ENCODE data around the gene CENPM.

GRCh38 chr22:41989246-41989645 lies 42.3 kb upstream of the CENPM start:
- no peak for TF ChIP-seq CTCF (IDR thresholded peaks at IDR 0.05; ENCODE audit: extremely low read depth in 1 of 2, insufficient read depth in 1 of 2, low read depth in 1 of 2, low read length in 2 of 2)
- TF ChIP-seq GATA2 (IDR thresholded peaks at IDR 0.05; ENCODE audit: insufficient read depth, insufficient read length, low read depth, low read length): no peak
- TF ChIP-seq EZH2 (IDR thresholded peaks at IDR 0.05; ENCODE audit: borderline replicate concordance, low read depth, low read length, severe bottlenecking): no peak
- TF ChIP-seq MAX (IDR thresholded peaks at IDR 0.05; ENCODE audit: insufficient read depth, insufficient read length): no peak
- TF ChIP-seq POLR2A (IDR thresholded peaks at IDR 0.05; ENCODE audit: low read depth, low read length): no peak
- TF ChIP-seq MYC (IDR thresholded peaks at IDR 0.05; ENCODE audit: low read depth, low read length): no peak
- no peak for TF ChIP-seq POLR2AphosphoS5 (IDR thresholded peaks at IDR 0.05; ENCODE audit: insufficient read depth, low read depth, low read length)
- TF ChIP-seq JUN (IDR thresholded peaks at IDR 0.05; ENCODE audit: borderline replicate concordance, insufficient read depth, insufficient read length, low read depth): no peak
